Mesenchymal stem cell (in vitro differentiated cells and primary cell): Measurements from ENCODE around the gene CST8. TPM values are rescaled to one million over a fixed set of nuclear protein-coding genes. Genes with fewer than 3 reads are reported as not detected.

Experiments
- DNase-seq: peaks from one replicate; pipeline ENCODE4 v3.0.0-alpha.2; 2013
- H2AFZ ChIP-seq: one replicate; pipeline ENCODE4 v1.6.1; 2013; ENCODE audit warnings: low read depth, mild to moderate bottlenecking, control low read depth, inconsistent platforms, low read length, moderate library complexity
- H2AK5ac ChIP-seq: 2 replicates; pipeline ENCODE4 v1.6.1; 2013; ENCODE audit warnings: low read length, moderate library complexity, mild to moderate bottlenecking, inconsistent platforms; ENCODE audit not compliant: severe bottlenecking
- H2BK120ac ChIP-seq: one replicate; pipeline ENCODE4 v1.6.1; 2013; ENCODE audit warnings: low read depth, mild to moderate bottlenecking, inconsistent platforms, low read length, moderate library complexity
- H2BK12ac ChIP-seq, 2 experiments: one replicate each; pipeline ENCODE4 v1.6.1; 2013; ENCODE audit warnings: inconsistent platforms in 2 of 2, low read length in 2 of 2, mild to moderate bottlenecking in 2 of 2, moderate library complexity in 2 of 2, control low read depth in 1 of 2
- H2BK15ac ChIP-seq: one replicate; pipeline ENCODE4 v1.6.1; 2013; ENCODE audit warnings: mild to moderate bottlenecking, low read depth, inconsistent platforms; ENCODE audit not compliant: poor library complexity, severe bottlenecking
- H2BK5ac ChIP-seq: 2 replicates; pipeline ENCODE4 v1.6.1; 2013; ENCODE audit warnings: low read depth, mild to moderate bottlenecking, low read length, control low read depth, inconsistent platforms; ENCODE audit not compliant: poor library complexity, severe bottlenecking
- H3K14ac ChIP-seq, 2 experiments: one replicate each; pipeline ENCODE4 v1.6.1; 2013; ENCODE audit warnings: inconsistent platforms in 2 of 2, low read length in 2 of 2, control low read depth in 1 of 2, mild to moderate bottlenecking in 1 of 2, moderate library complexity in 1 of 2
- H3K18ac ChIP-seq, 2 experiments: one replicate each; pipeline ENCODE4 v1.6.1; 2013; ENCODE audit warnings: inconsistent platforms in 2 of 2, low read length in 2 of 2, control low read depth in 1 of 2, low read depth in 1 of 2, mild to moderate bottlenecking in 1 of 2
- H3K23ac ChIP-seq, 2 experiments: one replicate each; pipeline ENCODE4 v1.6.1; 2013; ENCODE audit warnings: inconsistent platforms in 2 of 2, low read length in 2 of 2, mild to moderate bottlenecking in 2 of 2, moderate library complexity in 2 of 2, control low read depth in 1 of 2
- H3K27ac ChIP-seq: 2 replicates; pipeline ENCODE4 v1.5.1; 2013; ENCODE audit warnings: mild to moderate bottlenecking, moderate library complexity, low read length, control low read depth, inconsistent platforms; ENCODE audit not compliant: poor library complexity, severe bottlenecking
- H3K27me3 ChIP-seq, 2 experiments: 2 replicates each; pipeline versions ENCODE4 v1.6.1 to v1.7.0; 2013; ENCODE audit warnings: low read length in 2 of 2, mild to moderate bottlenecking in 2 of 2, moderate library complexity in 2 of 2, control low read depth in 1 of 2, inconsistent platforms in 1 of 2; ENCODE audit not compliant: control insufficient read depth in 1 of 2, insufficient read depth in 1 of 2
- H3K36me3 ChIP-seq, 2 experiments: 2 replicates each; pipeline versions ENCODE4 v1.6.1 to v1.7.0; 2013; ENCODE audit warnings: low read length in 2 of 2, control low read depth in 1 of 2, inconsistent platforms in 1 of 2, low read depth in 1 of 2, mild to moderate bottlenecking in 1 of 2; ENCODE audit not compliant: insufficient read depth in 2 of 2, control insufficient read depth in 1 of 2
- H3K4ac ChIP-seq, 2 experiments: one replicate each; pipeline ENCODE4 v1.6.1; 2013; ENCODE audit warnings: inconsistent platforms in 2 of 2, low read length in 2 of 2, mild to moderate bottlenecking in 2 of 2, moderate library complexity in 2 of 2, control low read depth in 1 of 2, low read depth in 1 of 2
- H3K4me1 ChIP-seq: 2 replicates; pipeline ENCODE4 v1.6.1; 2013; ENCODE audit warnings: low read depth, low read length, control low read depth; ENCODE audit not compliant: control insufficient read depth, insufficient read depth
- H3K4me2 ChIP-seq: 2 replicates; pipeline ENCODE4 v1.6.1; 2013; ENCODE audit warnings: low read length, mild to moderate bottlenecking, inconsistent platforms; ENCODE audit not compliant: poor library complexity, severe bottlenecking
- H3K4me3 ChIP-seq, 2 experiments: 2 replicates each; pipeline versions ENCODE4 v1.5.1 to v1.7.0; 2013; ENCODE audit warnings: low read length in 2 of 2, mild to moderate bottlenecking in 2 of 2, control low read depth in 1 of 2, low read depth in 1 of 2; ENCODE audit not compliant: insufficient read depth in 1 of 2
- H3K79me1 ChIP-seq: replicated peaks from 2 replicates; pipeline ENCODE4 v1.6.1; 2013; ENCODE audit warnings: mild to moderate bottlenecking, control low read depth, low read length, inconsistent platforms; ENCODE audit not compliant: poor library complexity, severe bottlenecking
- H3K9ac ChIP-seq: 2 replicates; pipeline ENCODE4 v1.7.0; 2013; ENCODE audit warnings: mild to moderate bottlenecking, low read length, moderate library complexity
- H3K9me3 ChIP-seq: 2 replicates; pipeline ENCODE4 v1.7.0; 2013; ENCODE audit warnings: mild to moderate bottlenecking, low read length; ENCODE audit not compliant: control insufficient read depth
- H4K8ac ChIP-seq: one replicate; pipeline ENCODE4 v1.6.1; 2013; ENCODE audit warnings: inconsistent platforms, mild to moderate bottlenecking, low read length, moderate library complexity
- H4K91ac ChIP-seq: one replicate; pipeline ENCODE4 v1.6.1; 2013; ENCODE audit warnings: mild to moderate bottlenecking, low read length, inconsistent platforms
- WGBS: methylation state at CpG from one replicate; pipeline ENCODE4 v1.1.7; 2013; ENCODE audit warnings: mixed read lengths; 5-methylcytosine and 5-hydroxymethylcytosine counted together
- small RNA-seq: library from polyadenylated mRNA; stranded (forward); fragments of <200 nt; extraction: miRNeasy Mini kit (QIAGEN cat#:217004); gene quantifications from one replicate; pipeline ENCODE3, GENCODE V24; 2013; ENCODE audit warnings: low read depth

CST8 gene

DNA sequence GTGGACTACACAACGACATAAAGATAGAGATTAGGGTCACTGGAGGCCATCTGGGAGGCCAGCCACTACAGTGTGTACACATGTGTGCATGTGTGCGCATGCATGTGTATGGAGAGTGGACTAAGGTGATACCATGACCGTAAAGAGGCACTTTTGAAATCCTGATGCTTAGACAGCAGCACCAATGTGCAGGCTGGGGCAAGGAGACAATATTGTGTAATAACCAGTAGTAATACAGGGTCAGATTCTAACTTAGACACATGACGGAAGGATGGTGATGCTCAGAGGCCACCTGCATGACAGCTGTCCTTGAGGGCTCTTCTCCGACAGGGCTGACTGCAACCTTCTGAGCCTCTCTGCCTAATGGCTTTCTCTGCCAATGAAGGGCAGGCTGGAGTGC lies 51.9 kb downstream of the CST8 start:
- Histone ChIP-seq H3K9ac (no peak overlapping the region), H3K23ac (no peak overlapping the region), H3K14ac (no peak overlapping the region), H2BK15ac (no peak overlapping the region), H3K4me3 (no peak overlapping the region), H3K4ac (no peak overlapping the region), H2BK12ac (no peak overlapping the region), H3K36me3 (no peaks in the 10 kb centered on the region), H3K4me2 (no peak overlapping the region), H3K27me3 (peaks cover 14 to 30% of the 10 kb centered on the region in 2 experiments), H2AFZ (no peak overlapping the region), H3K79me1 (no peaks in the 10 kb centered on the region), H3K18ac (no peak overlapping the region), H2BK120ac (no peak overlapping the region), H3K27ac (no peak overlapping the region), H4K8ac (no peak overlapping the region), H2BK5ac (no peak overlapping the region), H3K9me3 (no peaks in the 10 kb centered on the region), H2AK5ac (no peak overlapping the region), H4K91ac (no peak overlapping the region), H3K4me1 (no peaks in the 10 kb centered on the region)
- no peak for DNase-seq
- WGBS: 46% methylated on average over 5 of the region's 5 CpGs

DNA sequence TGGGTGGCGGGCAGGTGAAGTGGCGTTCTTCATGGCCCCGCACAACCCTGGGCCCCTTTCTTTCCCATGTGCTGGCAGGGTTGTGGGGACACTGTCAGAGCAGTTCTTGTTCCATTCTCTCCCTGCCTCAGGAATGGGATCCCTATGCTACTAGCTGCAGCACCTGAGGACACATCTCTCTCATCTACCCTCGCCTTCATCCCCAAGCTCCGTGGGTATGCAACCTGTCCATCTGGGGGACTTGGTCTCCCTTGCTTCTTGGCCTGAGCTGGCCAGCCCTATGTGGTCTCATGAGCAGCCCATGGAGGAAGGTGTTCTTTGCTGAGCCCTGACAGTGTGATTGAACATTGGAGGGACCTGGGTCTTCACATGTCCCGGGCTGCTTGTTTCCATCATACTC lies 53.2 kb downstream of the CST8 start:
- Histone ChIP-seq H3K9me3 (no peaks in the 10 kb centered on the region), H3K9ac (no peak overlapping the region), H3K4me3 (no peak overlapping the region), H3K14ac (no peak overlapping the region), H3K27ac (no peak overlapping the region), H3K79me1 (no peaks in the 10 kb centered on the region), H2BK12ac (no peak overlapping the region), H4K8ac (no peak overlapping the region), H3K36me3 (no peaks in the 10 kb centered on the region), H2BK5ac (no peak overlapping the region), H4K91ac (no peak overlapping the region), H3K18ac (no peak overlapping the region), H2BK15ac (no peak overlapping the region), H2AK5ac (no peak overlapping the region), H3K4me1 (no peaks in the 10 kb centered on the region), H2BK120ac (no peak overlapping the region), H3K23ac (no peak overlapping the region), H2AFZ (no peak overlapping the region), H3K27me3 (peaks cover 23 to 40% of the 10 kb centered on the region in 2 experiments), H3K4me2 (no peak overlapping the region), H3K4ac (no peak overlapping the region)
- WGBS: 80% methylated on average over 5 of the region's 6 CpGs
- DNase-seq: no peak

Small RNAs within 50 kb of the gene (small RNA-seq; reads per million reads assigned to genes)
- gene RF00019: not detected
